Left cardiac atrium (tissue), 4 donors: Measurements from ENCODE around the gene CCDC86. TPM values are rescaled to one million over a fixed set of nuclear protein-coding genes. Genes with fewer than 3 reads are reported as not detected.

Experiments
- ATAC-seq, 2 donors: fragments of 200-7000 bp; cut with Tn5 transposase; one replicate each; pipeline ENCODE4 v1.9.1; 2020; ENCODE audit warnings: mild to moderate bottlenecking in 2 of 2, moderate library complexity in 2 of 2
- DNase-seq: peaks from one replicate; pipeline ENCODE4 v3.0.0-alpha.2; 2020
- intact Hi-C, 2 donors: fragments of 100-400 bp; cut with DNase I; formaldehyde crosslinking; loops; one replicate each; pipeline versions ENCODE4 v1.14.1 to v1.15.1; 2022 to 2023
- total RNA-seq, 2 donors: library from RNA; stranded (reverse); fragmentation: NEBNext Ultra II Directional; extraction: Animal tissue kit (Norgen Biotek cat#: 25700); gene quantifications; one replicate each; pipeline ENCODE4 v1.2.1, GENCODE V29; 2021
- donor health status: DM: no; HTN: yes; CAD: no.
- donor health status: DM: no; HTN: yes; CAD: no; lungs with severe emphysema.
- donor health status: DM: yes; HTN: yes; CAD: no.
- donor health status: Dilated cardiomyopathy.

CCDC86 gene
- total RNA-seq, 2 donors from 2014 or later = 8.7 to 19.2 TPM

DNA sequence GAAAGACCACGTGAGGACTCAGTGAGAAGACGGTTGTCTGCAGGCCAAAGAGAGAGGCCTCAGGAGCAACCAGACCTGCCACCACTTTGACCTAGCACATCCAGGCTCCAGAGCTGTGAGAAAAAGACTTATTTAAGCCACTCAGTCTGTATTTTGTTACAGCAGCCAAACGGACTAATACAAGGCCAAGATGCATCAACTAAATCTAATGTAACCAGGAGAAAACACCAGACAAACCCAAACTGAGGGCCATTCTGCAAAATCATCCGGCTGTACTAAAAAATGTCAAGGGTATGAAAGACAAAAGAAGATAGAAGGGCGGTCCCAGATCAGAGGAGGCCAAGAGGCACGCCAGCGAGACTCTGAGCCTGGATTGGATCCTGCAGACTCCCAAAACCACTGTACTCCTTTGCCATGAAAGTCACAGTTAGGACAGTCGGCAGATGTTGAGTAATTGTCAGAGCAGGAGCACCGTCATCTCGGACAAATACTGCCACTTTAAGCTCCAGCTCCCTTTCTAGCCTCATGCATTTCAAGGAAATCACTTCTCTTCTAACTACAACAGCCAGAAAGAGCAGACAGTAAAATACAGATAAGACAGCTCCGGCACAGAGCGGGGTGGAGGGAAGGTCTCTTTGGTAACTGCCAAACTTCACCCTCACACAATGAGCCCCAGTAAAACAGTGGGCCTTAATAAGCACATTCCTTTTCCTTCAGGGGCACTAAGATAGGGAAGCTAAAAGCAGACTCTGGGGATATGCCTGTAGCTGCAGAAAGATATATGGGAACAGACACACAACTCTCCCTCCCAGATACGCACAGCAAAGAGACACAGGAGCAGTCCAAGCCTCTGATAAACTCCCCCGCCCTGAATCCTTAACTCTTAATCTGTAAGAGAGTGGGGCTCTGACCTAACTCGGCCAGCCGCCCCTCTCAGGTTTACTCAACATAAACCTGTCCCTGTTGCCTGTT is 21.9 kb downstream of the CCDC86 start:
- DNase-seq (no peak), ATAC-seq (no peak)
- intact Hi-C loops = no loop called here

DNA sequence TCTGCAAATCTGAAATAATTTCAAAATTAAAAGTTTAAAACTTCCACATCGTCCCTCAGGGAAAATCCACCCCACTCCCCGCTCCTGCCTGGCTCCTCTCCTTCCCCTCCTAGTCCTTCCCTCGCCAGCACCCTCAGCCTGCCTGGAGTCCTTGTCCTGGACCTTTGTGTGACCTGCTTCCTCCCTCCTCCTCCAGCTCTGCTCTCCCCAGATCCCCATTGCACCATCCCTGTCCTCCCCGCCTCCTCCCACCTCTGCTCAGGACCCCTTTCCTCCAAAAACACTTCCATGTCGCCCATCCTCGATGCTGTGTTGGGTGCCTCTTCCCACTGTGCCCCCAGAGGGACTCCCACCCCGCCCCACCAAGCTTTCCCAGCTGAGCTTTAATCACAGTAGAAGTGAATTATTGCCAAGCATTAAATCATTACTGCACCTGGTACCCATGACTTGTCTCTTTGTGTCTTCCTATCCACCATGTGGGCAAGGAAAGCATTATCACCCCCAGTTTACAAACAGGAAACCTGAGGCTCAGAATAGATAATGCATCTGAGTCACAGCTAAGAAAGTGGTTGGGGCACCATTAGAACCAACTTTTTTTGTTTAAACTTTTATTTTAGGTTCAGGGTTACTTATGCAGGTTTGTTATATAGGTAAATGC is 23.1 kb downstream of the CCDC86 start:
- ATAC-seq (no peak), DNase-seq (no peak)
- intact Hi-C loops = no loop called here

DNA sequence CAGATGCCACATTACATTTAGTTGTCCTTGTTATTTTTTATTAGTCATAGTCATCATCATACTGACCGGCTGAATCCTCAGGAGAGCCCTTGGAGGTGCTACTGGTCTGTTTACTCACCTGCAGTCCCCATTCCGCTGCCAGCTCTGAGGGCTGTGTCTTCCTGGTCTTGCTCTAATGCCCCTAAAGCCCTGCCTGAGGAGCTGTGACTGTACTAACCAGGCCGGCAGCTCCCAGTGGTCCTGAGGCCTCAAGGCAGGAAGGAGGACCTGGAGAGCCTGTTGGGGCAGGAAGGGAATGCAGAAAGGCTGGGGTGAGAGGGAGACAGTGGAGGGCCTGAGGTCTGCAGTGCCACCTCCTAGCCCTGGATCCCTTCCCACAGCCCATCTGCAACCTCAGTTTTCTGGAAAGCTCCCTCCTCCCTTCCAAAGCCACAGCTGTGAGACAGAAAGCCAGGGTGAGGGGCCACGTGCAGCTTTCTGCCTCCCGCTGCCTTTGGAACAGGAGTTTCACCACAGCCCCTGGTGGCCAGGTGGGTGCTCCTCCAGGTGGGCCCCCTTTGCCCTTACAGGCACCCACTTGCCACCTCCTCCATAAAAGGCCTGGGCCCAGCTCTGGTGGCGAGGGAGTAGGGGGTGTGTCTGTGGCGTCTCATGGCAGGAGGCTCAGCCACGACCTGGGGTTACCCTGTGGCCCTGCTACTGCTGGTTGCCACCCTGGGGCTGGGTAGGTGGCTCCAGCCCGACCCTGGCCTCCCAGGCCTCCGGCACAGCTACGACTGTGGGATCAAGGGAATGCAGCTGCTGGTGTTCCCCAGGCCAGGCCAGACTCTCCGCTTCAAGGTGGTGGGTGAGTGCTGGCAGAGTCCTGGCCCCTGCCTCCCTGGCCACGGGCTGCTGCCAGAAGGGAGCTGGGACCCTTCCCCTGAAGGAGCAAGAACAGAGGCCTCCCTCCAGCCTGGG is 25.3 kb downstream of the CCDC86 start, which contains the start of gene ZP1:
Gene ZP1, plus strand, starts transcription at position 632 of the 960 bp plus-strand sequence. Its CDS starts 20 bp downstream, at position 652.
- no peak for ATAC-seq
- intact Hi-C loops = no loop called here
- DNase-seq = no peak

DNA sequence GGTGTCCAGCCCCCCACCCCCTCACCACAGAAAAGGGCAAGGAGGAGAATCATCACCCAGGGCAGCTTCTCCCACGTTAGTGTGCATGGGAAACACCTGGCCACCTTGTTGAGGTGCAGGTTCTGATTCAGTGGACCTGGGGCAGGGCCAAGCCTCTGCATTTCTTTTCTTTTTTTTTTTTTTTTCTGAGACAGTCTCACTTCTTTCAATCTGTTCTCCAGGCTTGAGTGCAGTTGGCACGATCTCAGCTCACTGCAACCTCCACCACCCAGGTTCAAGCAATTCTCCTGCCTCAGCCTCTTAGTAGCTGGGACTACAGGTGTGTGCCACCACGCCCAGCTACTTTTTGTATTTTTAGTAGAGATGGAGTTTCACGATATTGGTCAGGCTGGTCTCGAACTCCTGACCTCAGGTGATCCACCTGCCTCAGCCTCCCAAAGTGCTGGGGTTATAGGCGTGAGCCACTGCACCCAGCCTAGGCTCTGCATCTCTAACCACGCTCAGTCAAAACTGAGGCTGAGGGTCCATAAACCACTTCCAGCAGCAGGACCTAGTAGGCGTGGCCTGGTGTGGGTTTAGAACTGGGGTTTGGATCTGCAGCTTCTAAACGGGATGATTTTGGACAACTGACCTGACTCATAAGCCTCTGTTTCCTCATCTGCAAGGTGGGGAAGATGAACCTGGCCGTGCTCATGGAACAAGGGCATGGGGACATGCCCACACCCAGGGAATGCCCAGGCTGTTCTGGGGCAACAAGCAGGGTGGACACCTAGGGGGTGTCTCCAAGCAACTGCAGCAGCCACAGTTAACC is 26.2 kb downstream of the CCDC86 start:
- no peak for DNase-seq
- intact Hi-C loops = no loop called here
- no peak for ATAC-seq

DNA sequence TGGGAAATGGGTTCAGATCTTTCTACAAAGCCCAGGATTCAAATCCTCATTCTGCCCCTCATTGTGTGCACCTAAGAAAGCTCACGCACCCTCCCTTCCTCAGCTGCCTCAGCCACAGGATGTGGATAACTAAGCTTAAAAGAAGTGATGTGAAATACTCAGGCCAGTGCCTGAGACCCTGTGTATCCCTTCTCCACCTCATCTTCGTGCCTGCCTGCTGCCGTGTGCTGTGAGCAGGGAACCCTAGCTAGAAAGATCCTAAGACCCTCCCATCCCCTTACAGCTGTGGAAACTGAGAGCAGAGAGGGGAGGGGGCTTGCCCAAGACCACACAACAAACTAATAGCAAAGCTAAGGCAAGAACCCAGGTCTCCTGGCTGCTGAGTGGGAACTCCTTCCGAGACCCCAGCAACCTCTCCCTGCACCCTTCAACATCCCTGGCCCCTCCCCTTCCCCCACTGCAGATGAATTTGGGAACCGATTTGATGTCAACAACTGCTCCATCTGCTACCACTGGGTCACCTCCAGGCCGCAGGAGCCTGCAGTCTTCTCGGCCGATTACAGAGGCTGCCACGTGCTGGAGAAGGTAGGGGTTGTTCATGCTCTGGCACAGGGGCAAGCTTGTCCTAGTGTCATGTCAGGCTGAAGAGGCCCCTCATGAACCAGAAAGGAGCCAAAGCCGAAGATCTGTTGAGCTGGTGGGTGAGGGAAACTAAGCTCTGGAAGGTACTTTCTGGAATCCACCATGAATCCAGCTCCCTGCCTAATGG is 27.0 kb downstream of the CCDC86 start:
- ATAC-seq = no peak
- intact Hi-C loops = no loop called here
- DNase-seq = no peak

DNA sequence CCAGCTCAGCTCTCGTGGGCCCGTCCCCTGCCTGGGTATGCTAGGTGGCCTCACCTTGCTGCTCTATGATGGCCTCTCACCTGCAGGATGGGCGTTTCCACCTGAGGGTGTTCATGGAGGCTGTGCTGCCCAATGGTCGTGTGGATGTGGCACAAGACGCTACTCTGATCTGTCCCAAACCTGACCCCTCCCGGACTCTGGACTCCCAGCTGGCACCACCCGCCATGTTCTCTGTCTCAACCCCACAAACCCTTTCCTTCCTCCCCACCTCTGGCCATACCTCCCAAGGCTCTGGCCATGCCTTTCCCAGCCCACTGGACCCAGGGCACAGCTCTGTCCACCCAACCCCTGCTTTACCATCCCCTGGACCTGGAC is 27.5 kb downstream of the CCDC86 start:
- intact Hi-C loops = no loop called here
- DNase-seq (no peak), ATAC-seq (no peak)

DNA sequence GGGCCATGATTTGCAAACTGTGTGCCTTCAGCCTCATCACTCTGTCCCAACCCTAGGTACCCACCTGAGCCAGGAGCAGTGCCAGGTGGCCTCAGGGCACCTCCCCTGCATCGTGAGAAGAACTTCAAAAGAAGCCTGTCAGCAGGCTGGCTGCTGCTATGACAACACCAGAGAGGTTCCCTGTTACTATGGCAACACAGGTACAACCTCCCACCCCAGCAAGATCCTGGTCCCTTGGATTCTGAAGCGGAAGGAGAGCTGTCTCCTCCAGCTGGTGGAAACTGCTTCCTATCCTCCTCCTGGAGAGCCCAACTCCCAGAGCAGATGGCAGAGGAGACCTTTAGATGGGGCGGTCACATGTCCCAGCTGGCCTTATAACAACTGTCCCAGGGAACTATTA is 28.4 kb downstream of the CCDC86 start:
- intact Hi-C loops = no loop called here

DNA sequence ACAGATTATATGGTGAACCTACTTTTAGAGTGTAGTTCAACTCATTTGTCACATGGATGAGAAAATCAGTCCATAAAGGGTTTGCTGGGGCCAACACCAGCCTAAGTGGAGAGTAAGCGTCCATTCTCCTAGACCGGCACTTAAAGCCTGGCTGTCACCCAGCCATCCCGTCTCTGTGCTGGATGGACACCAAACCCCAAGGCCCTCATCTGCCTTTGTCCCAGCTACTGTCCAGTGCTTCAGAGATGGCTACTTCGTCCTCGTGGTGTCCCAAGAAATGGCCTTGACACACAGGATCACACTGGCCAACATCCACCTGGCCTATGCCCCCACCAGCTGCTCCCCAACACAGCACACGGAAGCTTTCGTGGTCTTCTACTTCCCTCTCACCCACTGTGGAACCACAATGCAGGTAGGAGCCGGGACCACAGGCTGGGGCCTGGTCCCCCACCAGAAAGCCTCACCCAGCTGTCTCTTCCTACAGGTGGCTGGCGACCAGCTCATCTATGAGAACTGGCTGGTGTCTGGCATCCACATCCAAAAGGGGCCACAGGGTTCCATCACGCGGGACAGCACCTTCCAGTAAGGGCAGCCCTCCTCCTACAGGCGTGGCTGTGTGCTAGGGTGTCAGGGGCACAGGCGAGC is 28.9 kb downstream of the CCDC86 start:
- intact Hi-C loops = no loop called here
- DNase-seq (no peak), ATAC-seq (no peak)

More for the DNA sequence above, 28.4 kb downstream of the CCDC86 start:
- DNase-seq = no peak
- ATAC-seq = no peak

DNA sequence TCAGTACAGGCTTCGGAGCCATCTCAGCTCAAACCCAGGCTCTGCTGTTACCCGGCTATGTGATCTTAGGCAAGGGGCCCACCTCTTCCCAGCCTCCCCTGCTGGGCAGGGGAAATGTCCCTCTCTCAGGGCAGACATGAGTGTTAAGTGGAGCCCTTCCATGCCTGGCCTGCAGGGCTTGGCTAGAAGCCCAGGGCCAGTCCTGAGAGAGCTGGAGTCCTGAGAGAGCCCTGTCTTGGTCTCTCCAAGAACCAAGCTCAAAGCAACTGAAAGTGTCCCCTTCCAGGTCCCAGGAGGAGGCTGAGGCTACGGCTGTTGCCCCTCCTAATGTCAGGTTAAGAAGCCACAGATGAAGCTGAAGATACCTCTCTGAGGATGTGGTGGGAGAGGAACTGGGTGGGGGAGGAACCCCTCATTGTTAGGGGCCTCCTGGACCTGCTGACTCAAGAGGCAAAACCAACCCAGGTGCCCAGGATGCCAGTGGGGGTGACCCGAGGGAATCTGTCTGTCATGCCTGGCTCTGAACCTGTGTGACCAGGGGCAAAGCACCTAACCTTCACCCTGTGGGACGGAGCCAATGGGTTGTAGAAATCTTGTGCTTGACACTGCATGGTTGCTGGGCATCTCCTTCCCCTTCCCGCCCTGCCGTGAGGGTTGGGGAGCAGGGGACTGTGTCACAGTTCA is 29.6 kb downstream of the CCDC86 start:
- intact Hi-C loops = no loop called here
- peak; percentile 78 to 81 for ATAC-seq
- DNase-seq = peak; percentile 51

DNA sequence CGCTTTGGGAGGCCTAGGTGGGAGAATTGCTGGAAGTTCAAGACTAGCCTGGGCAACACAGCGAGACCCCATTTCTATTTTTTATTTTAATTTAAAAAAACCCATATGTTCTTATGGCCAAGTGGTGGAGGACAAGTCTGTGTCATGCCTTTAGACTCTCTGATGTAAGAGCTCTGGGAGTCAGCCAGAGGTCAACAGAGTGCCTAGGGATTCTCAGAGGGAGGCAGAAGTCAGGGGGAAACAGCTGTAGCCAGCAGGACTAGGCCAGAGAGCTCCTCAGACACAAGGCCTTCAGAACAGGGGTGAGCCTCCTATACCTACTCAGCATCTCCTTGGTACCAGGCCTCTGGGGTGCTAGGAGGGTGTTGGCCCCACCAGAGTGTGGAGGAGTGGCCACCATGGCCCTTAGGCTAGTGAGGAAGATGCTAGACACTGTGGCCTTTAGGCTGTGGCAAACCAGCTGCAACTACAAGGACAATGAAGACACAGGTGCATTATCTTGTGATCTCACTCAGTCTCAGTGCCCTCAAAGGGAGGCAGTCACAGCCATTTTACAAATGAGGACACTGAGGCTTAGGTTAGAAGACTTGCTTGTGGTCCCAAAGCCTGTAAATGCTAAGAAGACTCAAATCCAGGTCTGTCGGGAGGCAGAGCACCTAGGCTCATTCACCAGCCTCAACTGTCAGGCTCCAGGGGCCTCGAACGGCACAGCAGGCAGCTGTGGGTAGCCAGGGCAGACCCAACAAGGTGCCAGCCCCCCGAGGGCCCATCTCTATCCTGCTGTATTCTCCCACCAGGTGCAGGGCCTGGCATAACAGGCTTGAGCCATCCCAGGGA is 30.4 kb downstream of the CCDC86 start:
- intact Hi-C loops = no loop called here
- peak; percentile 77 to 80 for ATAC-seq

DNA sequence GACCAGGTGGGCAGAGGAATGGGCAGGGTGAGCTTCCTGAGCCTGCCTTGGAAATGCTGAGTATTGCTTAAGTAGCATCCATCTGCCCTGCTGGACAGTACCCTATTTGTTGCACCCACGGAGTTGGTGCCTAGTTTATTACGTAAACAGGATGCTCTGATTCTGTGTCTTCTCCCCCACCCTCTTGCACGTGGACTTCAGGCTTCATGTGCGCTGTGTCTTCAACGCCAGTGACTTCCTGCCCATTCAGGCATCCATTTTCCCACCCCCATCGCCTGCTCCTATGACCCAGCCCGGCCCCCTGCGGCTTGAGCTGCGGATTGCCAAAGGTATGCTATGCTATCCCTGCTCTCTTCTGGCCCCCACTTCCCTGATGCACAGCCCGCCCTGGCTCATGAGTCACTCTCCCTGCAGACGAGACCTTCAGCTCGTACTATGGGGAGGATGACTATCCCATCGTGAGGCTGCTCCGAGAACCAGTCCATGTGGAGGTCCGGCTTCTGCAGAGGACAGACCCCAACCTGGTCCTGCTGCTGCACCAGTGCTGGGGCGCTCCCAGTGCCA is 31.1 kb downstream of the CCDC86 start:
- DNase-seq = no peak
- ATAC-seq = peak; percentile 11 to 45
- intact Hi-C loops = no loop called here

More for the DNA sequence above, 30.4 kb downstream of the CCDC86 start:
- peak; percentile 65 for DNase-seq

DNA sequence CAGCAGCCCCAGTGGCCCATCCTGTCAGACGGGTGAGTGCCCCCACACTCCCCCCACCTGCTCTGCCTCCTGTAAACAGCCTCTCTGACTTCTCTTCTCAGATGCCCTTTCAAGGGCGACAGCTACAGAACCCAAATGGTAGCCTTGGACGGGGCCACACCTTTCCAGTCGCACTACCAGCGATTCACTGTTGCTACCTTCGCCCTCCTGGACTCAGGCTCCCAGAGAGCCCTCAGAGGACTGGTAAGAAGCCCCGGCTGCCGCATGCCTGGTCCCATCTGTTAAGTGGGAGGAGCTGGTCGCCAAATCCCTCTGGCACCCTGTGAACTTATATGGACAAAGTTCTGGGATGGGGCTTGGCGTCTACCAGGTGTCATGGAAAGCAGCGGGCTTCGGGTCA is 31.6 kb downstream of the CCDC86 start:
- DNase-seq (no peak), ATAC-seq (no peak)
- intact Hi-C loops = no loop called here

DNA sequence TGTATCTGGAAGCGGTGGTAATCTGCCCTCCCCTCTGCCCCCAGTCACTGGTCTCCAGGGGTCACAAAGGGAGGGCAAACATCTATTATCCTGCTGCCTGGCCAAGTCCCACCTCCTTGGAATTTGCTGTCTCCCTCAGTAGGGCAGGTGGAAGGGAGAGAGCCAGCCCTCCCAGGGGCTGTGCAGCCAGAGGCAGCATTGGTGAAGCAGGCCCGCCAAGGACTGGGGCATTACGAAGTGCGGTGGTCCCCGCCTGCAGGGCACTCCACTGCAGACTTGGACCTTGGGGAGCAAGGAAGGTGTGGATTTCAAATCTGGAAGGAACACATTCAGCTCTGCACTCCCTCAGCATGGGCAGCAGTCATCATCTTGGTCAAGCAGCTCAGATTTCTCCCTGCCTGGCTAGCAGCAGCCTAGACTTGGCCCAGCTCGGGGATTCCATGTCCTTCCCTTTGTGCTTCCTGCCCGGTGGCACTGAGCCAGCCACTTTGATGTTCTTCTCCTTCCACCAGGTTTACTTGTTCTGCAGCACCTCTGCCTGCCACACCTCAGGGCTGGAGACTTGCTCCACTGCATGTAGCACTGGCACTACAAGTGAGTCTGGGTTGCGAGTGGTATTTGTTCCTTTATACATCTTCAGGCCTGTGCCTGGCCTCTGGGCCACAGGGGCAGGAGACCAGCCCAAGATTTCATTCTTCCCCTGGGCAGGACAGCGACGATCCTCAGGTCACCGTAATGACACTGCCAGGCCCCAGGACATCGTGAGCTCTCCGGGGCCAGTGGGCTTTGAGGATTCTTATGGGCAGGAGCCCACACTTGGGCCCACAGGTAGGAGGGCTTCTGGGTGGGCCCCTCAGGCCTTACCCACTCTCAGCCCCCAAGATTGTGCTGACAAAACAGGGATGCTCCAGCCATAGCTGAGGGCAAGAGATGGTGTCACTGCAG is 32.8 kb downstream of the CCDC86 start:
- DNase-seq = no peak
- ATAC-seq = no peak
- intact Hi-C loops = no loop called here

DNA sequence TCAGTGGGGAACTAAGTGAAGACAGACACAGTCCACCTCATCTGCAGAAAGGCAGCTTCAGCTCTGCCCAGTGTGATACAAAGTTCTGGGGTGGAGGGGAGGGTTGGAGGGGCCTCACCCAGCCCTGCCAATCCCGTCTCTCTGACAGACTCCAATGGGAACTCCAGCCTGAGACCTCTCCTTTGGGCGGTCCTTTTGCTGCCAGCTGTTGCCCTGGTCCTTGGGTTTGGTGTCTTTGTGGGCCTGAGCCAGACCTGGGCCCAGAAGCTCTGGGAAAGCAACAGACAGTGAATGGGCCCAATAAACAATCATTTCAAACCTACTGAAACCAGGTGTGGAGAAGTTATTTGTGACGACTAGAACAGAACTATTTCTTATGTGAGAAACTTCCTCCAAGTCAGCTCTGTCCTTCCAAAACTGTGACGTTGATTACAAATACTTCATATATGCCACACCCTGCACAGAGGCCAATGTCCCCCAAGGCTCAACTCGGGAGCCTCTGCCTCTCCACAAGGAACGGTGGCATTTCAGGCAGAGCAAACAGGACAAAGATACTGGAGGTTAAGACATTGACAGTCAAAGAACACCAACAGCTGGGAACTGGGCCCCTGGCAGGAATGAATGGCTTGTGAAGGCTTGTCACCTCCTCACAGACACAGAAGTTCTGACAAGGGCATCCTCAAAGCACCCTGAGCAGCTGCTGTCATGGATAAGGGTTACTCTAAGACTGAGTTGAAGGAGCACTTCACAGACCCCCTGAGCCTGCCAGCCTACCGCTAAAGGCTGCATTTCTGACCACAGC is 33.7 kb downstream of the CCDC86 start:
- no peak for DNase-seq
- ATAC-seq = no peak
- intact Hi-C loops = no loop called here
